ENCODE measurements around the gene HTR3C.
"Not testable (repeated sequence)": the region's sequence is repeated elsewhere in the genome, so short reads cannot be mapped to it uniquely, and the experiment has no call there.

Gene HTR3C

DNA sequence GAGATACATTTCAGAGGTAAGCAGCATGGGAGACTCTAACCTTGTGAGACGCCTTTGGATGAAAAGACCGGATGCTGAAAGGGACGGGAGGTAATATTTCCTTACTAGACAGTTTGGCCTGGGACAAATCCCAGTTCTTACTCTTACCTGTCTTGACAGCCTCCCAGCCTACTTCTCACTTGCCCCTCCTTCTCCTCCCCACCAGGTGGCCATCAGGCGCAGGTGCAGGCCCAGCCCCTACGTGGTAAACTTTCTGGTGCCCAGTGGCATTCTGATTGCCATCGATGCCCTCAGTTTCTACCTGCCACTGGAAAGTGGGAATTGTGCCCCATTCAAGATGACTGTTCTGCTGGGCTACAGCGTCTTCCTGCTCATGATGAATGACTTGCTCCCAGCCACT lies 15.0 kb upstream of the HTR3C start:
- peak; percentile 29 for TF ChIP-seq CTCF (IDR thresholded peaks at IDR 0.05)
- H3K9me3 ChIP-seq (ENCODE audit: control insufficient read depth, low read length), result no peaks in the 10 kb centered on the region
- H3K27ac ChIP-seq, result no peak overlapping the region
- no peak overlapping the region for H3K4me2 ChIP-seq (ENCODE audit: low read length)
- H3K9ac ChIP-seq, result no peak overlapping the region
- no peak overlapping the region for H3K4me3 ChIP-seq (ENCODE audit: low read depth, low read length)
- no peaks in the 10 kb centered on the region for H3K79me2 ChIP-seq
- peak overlapping the region; percentile 76 for H2AFZ ChIP-seq
- H3K4me1 ChIP-seq, result peaks cover 4% of the 10 kb centered on the region
- H3K27me3 ChIP-seq (ENCODE audit: control insufficient read depth, insufficient read depth, low read length), result no peaks in the 10 kb centered on the region
- no peaks in the 10 kb centered on the region for H3K36me3 ChIP-seq (ENCODE audit: control insufficient read depth, insufficient read depth, low read length)

- not testable (repeated sequence) for H3K4me1 ChIP-seq; H3K27me3 ChIP-seq (ENCODE audit: control insufficient read depth, insufficient read depth, low read length); H3K9ac ChIP-seq; H2AFZ ChIP-seq; H3K27ac ChIP-seq; H3K4me2 ChIP-seq (ENCODE audit: low read length); H3K79me2 ChIP-seq; H3K4me3 ChIP-seq (ENCODE audit: low read depth, low read length); H3K9me3 ChIP-seq (ENCODE audit: control insufficient read depth, low read length); H3K36me3 ChIP-seq (ENCODE audit: control insufficient read depth, insufficient read depth, low read length)
Measured at GRCh38 chr3:184038307-184038706, 14.5 kb upstream of the HTR3C start.

DNA sequence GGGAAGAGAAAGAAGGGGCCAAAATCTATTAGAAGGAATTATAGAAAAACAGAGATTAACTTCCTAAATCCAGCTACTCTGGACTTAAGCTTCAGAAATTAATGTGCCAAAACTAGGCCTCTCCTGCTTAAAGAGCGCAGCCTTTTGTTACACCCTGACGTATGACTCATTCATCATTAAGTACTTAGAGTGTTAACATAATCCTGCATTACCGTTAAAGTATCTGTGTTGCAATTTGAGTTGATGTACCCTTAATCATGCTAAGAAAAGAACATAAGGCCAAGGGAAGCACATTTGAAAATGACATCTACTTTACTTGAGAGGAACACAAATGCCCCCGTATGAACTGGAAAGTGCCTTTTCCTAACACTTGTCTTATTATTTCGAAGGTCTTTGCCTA lies 13.4 kb upstream of the HTR3C start:
- no peak overlapping the region for H3K27ac ChIP-seq
- H3K36me3 ChIP-seq (ENCODE audit: control insufficient read depth, insufficient read depth, low read length), result no peaks in the 10 kb centered on the region
- H3K9me3 ChIP-seq (ENCODE audit: control insufficient read depth, low read length), result no peaks in the 10 kb centered on the region
- H3K27me3 ChIP-seq (ENCODE audit: control insufficient read depth, insufficient read depth, low read length), result no peaks in the 10 kb centered on the region
- no peak overlapping the region for H3K4me2 ChIP-seq (ENCODE audit: low read length)
- H3K9ac ChIP-seq, result no peak overlapping the region
- TF ChIP-seq CTCF (IDR thresholded peaks at IDR 0.05), result no peak
- H2AFZ ChIP-seq, result no peak overlapping the region
- H3K4me3 ChIP-seq (ENCODE audit: low read depth, low read length), result no peak overlapping the region
- H3K4me1 ChIP-seq, result peaks cover 4% of the 10 kb centered on the region
- no peaks in the 10 kb centered on the region for H3K79me2 ChIP-seq

DNA sequence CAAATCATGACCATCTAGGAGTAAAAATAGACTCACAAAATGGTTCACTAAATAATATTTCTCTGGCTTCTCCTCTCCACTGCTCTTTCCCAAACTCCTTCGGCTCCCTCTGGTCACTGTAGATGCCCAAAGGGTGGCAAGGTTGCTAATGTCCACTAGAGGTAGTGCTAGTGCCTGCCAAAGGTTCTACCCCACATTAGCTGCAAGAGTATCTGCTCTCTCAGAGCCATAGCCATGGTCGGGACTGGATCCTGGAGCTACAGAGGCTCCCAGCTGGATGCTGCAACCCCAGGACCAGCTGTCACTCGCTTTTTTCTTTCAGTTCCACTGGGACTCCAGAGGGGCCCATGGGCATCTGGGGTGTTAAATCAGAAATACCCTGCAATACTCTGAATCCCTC lies 12.8 kb upstream of the HTR3C start:
- H3K9ac ChIP-seq, result no peak overlapping the region
- peaks cover 4% of the 10 kb centered on the region for H3K4me1 ChIP-seq
- H3K36me3 ChIP-seq (ENCODE audit: control insufficient read depth, insufficient read depth, low read length), result no peaks in the 10 kb centered on the region
- H3K4me3 ChIP-seq (ENCODE audit: low read depth, low read length), result no peak overlapping the region
- no peaks in the 10 kb centered on the region for H3K9me3 ChIP-seq (ENCODE audit: control insufficient read depth, low read length)
- H2AFZ ChIP-seq, result no peak overlapping the region
- H3K27me3 ChIP-seq (ENCODE audit: control insufficient read depth, insufficient read depth, low read length), result no peaks in the 10 kb centered on the region
- TF ChIP-seq CTCF (IDR thresholded peaks at IDR 0.05), result peak; percentile 48
- no peaks in the 10 kb centered on the region for H3K79me2 ChIP-seq
- no peak overlapping the region for H3K4me2 ChIP-seq (ENCODE audit: low read length)
- no peak overlapping the region for H3K27ac ChIP-seq

- Histone ChIP-seq H3K36me3 (ENCODE audit: control insufficient read depth, insufficient read depth, low read length) (no peaks in the 10 kb centered on the region), H3K9ac (no peak overlapping the region), H3K27ac (no peak overlapping the region), H2AFZ (no peak overlapping the region), H3K27me3 (ENCODE audit: control insufficient read depth, insufficient read depth, low read length) (no peaks in the 10 kb centered on the region), H3K9me3 (ENCODE audit: control insufficient read depth, low read length) (no peaks in the 10 kb centered on the region), H3K4me3 (ENCODE audit: low read depth, low read length) (no peak overlapping the region), H3K4me1 (no peaks in the 10 kb centered on the region), H3K79me2 (no peaks in the 10 kb centered on the region), H3K4me2 (ENCODE audit: low read length) (no peak overlapping the region)
- TF ChIP-seq CTCF (IDR thresholded peaks at IDR 0.05), result no peak
Measured at GRCh38 chr3:184042617-184043016, 10.2 kb upstream of the HTR3C start.

All from parathyroid adenoma (tissue), 2 donors.